Measurements from ENCODE around the gene PDE1A. TPM values are rescaled to one million over a fixed set of nuclear protein-coding genes. Genes with fewer than 3 reads are reported as not detected.

Gene PDE1A
- total and polyA plus RNA-seq, 2 of the 4 experiments (the other 2 are of a cell fraction), result 0.24 to 0.90 TPM

DNA sequence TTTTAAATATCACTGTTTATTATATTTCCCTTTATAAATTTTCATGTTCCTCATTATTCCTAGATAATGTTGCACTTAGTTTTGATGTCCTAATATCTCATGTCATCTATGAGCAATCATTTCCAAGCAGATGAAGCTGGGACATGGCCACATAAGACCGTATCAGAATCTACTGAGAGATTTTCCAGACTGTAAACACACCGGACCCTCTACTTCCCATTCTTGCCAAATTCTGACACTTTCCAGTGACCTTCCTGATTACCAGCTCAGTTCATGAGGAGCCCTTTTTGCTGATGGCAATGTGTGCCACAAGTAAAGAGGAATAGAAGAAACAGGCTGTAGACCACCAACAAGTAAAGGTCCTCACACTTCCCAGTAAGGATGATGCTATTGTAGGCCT lies 20.3 kb upstream of the PDE1A start:
- ChIA-PET CTCF (no interaction called here), POLR2A (ENCODE audit: unreplicated experiment) (no interaction called here)
- in situ Hi-C loops (cut with MboI; ENCODE audit: low sequenced_read_pairs), result no loop called here
- Histone ChIP-seq H4K8ac (ENCODE audit: low read depth in 2 of 2, low read length in 2 of 2) (peak overlapping the region in 1 of 2 experiments; percentile 4; a peak in 1 of 4 replicates), H2AK9ac (replicated peaks; ENCODE audit: low read depth, low read length, poor library complexity) (no peak overlapping the region), H3K23ac (ENCODE audit: low read depth, low read length) (no peak overlapping the region), H3K79me1 (ENCODE audit: low read depth in 1 of 2, low read length in 2 of 2) (no peaks in the 10 kb centered on the region), H3K36me3 (ENCODE audit: control insufficient read depth, insufficient read depth, low read length) (no peaks in the 10 kb centered on the region), H2AFZ (replicated peaks; ENCODE audit: low read length, poor library complexity) (no peak overlapping the region), H2BK5ac (ENCODE audit: low read depth, low read length, poor library complexity, severe bottlenecking) (peak overlapping the region; percentile 62), H2AK5ac (ENCODE audit: low read depth, low read length) (peak overlapping the region; percentile 2; the same call in 1 of the 2 replicates), H2BK15ac (ENCODE audit: low read depth, low read length) (no peak overlapping the region), H2BK20ac (ENCODE audit: low read depth, low read length) (peak overlapping the region; percentile 1; the same call in 1 of the 2 replicates), H3K56ac (ENCODE audit: extremely low read depth, insufficient read depth, low read length) (no peak overlapping the region), H3K27ac (ENCODE audit: insufficient read depth, low read length) (peak overlapping the region; percentile 33; the same call in 1 of the 2 replicates), H3K9me1 (ENCODE audit: insufficient read depth, low read length) (no peaks in the 10 kb centered on the region), H3K4me3 (ENCODE audit: insufficient read depth, low read depth, low read length) (no peak overlapping the region), H3K9me3 (ENCODE audit: control insufficient read depth, insufficient read depth, low read length) (no peaks in the 10 kb centered on the region), H3K4ac (ENCODE audit: low read depth, low read length) (0 out of 2 replicates have a peak overlapping the region, but pooled peaks have one; percentile 17), H4K5ac (ENCODE audit: low read depth, low read length) (peak overlapping the region; percentile 68), H3K18ac (ENCODE audit: low read depth, low read length) (peak overlapping the region; percentile 89), H3K4me1 (ENCODE audit: control insufficient read depth, insufficient read depth, low read length) (peaks cover 4% of the 10 kb centered on the region), H4K20me1 (ENCODE audit: insufficient read depth, low read length) (no peaks in the 10 kb centered on the region), H2BK120ac (ENCODE audit: low read depth, low read length) (peak overlapping the region; percentile 68; the same call in 1 of the 2 replicates), H3K27me3 (ENCODE audit: control insufficient read depth, insufficient read depth, low read length) (no peaks in the 10 kb centered on the region), H3K9ac (ENCODE audit: low read depth, low read length) (no peak overlapping the region), H3K14ac (replicated peaks; ENCODE audit: low read depth, low read length) (no peak overlapping the region), H3K4me2 (ENCODE audit: low read depth, low read length) (no peak overlapping the region), H4K91ac (ENCODE audit: insufficient read depth, low read depth, low read length) (peak overlapping the region; percentile 38)
- TF ChIP-seq USF2 (IDR thresholded peaks at IDR 0.05; ENCODE audit: low read depth, low read length) (no peak), NFE2L2 (IDR thresholded peaks at IDR 0.05; ENCODE audit: low read depth, low read length) (no peak), RFX5 (IDR thresholded peaks at IDR 0.05; ENCODE audit: low read depth, low read length) (no peak), MAZ (IDR thresholded peaks at IDR 0.05; ENCODE audit: borderline replicate concordance, low read depth, low read length) (no peak), FOS (IDR thresholded peaks at IDR 0.05; ENCODE audit: low read depth, low read length) (no peak), CHD1 (IDR thresholded peaks at IDR 0.05; ENCODE audit: low read depth, low read length) (no peak), SMC3 (IDR thresholded peaks at IDR 0.05; ENCODE audit: low read depth, low read length) (no peak), RCOR1 (IDR thresholded peaks at IDR 0.05; ENCODE audit: insufficient replicate concordance, low read length) (no peak), ELK1 (IDR thresholded peaks at IDR 0.05; ENCODE audit: borderline replicate concordance, low read depth, low read length) (no peak)
- dilution Hi-C loops (cut with HindIII; ENCODE audit: low sequenced_read_pairs, unreplicated experiment), result no loop called here
- no peak for DNase-seq
- ATAC-seq (ENCODE audit: low read depth), result no peak
- BruUV-seq (replicated peaks), result no TSS peak
- intact Hi-C loops (cut with micrococcal nuclease), result no loop called here
- WGBS, 2 experiments (ENCODE audit: extremely low coverage in 2 of 2, insufficient read length in 1 of 2), result no CpG with 5 or more reads among the region's 2 CpGs
